HG03066 (cell line): Measurements from ENCODE around the gene CNTNAP1.

Source experiments
- ATAC-seq: cut with Tn5 transposase; IDR thresholded peaks from one replicate; pipeline ENCODE4 v1.9.1; 2021; ENCODE audit warnings: low read depth; ENCODE audit not compliant: unreplicated experiment

CNTNAP1 gene

GRCh38 chr17:42669977-42670788, 12.1 kb upstream of the CNTNAP1 start:
- no peak for ATAC-seq

GRCh38 chr17:42670789-42671657, 11.3 kb upstream of the CNTNAP1 start:
- ATAC-seq = no peak

- no peak for ATAC-seq
Observed at GRCh38 chr17:42672038-42672437, 10.3 kb upstream of the CNTNAP1 start.

GRCh38 chr17:42673266-42673884, 9.0 kb upstream of the CNTNAP1 start:
- ATAC-seq = no peak

- no peak for ATAC-seq
Observed at GRCh38 chr17:42673885-42674754, 8.2 kb upstream of the CNTNAP1 start.

- no peak for ATAC-seq
Observed at GRCh38 chr17:42674755-42675347, 7.5 kb upstream of the CNTNAP1 start.

- ATAC-seq = no peak
Observed at GRCh38 chr17:42675348-42675964, 6.9 kb upstream of the CNTNAP1 start.

- ATAC-seq = no peak
Observed at GRCh38 chr17:42675965-42676423, 6.3 kb upstream of the CNTNAP1 start.

- ATAC-seq = no peak
Observed at GRCh38 chr17:42676424-42677011, 5.8 kb upstream of the CNTNAP1 start, which contains the start of gene PLEKHH3. Gene PLEKHH3 (minus strand): TSS chr17:42676994. CDS start chr17:42676563, 431 bp downstream.

GRCh38 chr17:42677012-42677857, 5.1 kb upstream of the CNTNAP1 start:
- ATAC-seq = peak; percentile 61

- no peak for ATAC-seq
Observed at GRCh38 chr17:42677921-42678781, 4.2 kb upstream of the CNTNAP1 start.

- ATAC-seq = no peak
Observed at GRCh38 chr17:42678951-42679491, 3.3 kb upstream of the CNTNAP1 start.

GRCh38 chr17:42679492-42680330, 2.6 kb upstream of the CNTNAP1 start:
- no peak for ATAC-seq

- ATAC-seq = no peak
Observed at GRCh38 chr17:42680331-42680808, 2.0 kb upstream of the CNTNAP1 start.

- no peak for ATAC-seq
Observed at GRCh38 chr17:42682722-42683403, 532 bp downstream of the CNTNAP1 start.
